Activated T-cell treated with anti-CD3 and anti-CD28 coated beads, Interleukin-2, amount 50 U/mL, for 1 hour (primary cell): ENCODE data around the gene MCM8.

Source experiments
- DNase-seq: peaks from one replicate; pipeline ENCODE4 v3.0.0-alpha.2; 2020

MCM8 gene

DNA sequence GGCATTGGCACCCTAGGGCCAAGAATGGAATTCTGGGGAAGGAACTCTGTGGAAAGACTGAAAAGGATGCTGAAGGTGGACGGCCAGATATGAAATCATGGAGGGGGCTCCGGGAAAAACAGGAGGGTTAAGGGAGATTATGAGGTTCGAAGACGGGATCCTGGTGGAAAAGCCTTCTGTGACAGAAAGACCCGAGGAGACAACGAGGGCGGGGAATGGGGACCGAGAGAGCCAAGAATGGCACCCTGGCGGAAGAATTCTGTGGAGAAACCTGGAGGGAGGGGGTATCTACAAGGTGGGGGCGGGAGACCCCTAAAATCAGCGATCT is 545 bp upstream of the MCM8 start:
- DNase-seq = no peak

DNA sequence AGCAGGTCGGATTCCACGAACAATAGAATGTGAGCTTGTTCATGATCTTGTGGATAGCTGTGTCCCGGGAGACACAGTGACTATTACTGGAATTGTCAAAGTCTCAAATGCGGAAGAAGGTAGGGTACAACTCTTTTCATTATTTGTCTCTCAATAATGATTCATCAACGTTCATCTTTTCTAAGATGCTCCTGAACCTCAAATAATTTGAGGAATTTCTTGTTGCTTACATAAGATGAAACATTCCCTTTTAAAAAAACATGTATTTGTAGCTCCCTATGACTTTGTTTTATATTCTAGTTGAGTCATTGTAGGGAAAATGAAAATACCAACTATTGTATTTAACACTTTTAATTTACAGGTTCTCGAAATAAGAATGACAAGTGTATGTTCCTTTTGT is 17.0 kb downstream of the MCM8 start:
- no peak for DNase-seq

DNA sequence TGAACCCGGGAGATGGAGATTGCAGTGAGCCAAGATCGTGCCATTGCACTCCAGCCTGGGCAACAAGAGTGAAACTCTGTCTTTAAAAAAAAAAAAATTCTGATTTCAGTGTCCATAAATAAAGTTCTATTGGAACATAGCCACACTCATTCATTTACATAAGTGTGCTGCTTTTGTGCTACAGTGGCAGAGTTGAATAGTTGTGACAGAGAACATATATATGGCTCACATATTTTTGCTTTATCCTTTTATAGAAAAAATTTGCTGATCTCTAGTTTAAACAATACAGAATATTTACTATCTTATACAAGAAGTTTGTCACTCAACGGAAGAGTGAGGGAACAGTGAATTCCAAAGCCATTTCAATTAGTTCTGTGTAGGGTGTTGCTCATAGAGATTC is 18.0 kb downstream of the MCM8 start:
- no peak for DNase-seq

DNA sequence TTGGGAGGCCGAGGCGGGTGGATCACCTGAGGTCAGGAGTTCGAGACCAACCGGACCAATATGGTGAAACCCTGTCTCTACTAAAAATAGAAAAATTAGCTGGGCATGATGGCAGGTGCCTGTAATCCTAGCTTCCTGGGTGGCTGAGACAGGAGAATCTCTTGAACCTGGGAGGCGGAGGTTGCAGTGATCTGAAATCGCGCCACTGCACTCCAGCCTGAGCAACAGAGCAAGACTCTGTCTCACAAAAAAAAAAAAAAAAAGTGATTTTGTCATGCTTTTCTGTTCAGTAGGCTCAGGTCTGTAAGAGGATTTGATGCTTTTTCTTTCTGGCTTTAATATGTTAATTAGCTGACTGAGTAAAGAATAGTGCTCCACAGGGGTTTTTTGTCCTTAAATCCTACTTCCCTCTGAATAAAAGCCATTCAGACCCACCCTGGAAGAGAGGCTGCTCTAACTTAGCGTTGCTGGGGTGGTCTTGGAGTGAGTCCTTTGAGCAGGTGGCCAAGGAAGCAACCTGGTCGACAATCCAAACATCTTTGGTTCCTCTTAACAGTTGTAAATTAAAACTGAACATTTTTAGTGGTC is 19.0 kb downstream of the MCM8 start:
- no peak for DNase-seq

DNA sequence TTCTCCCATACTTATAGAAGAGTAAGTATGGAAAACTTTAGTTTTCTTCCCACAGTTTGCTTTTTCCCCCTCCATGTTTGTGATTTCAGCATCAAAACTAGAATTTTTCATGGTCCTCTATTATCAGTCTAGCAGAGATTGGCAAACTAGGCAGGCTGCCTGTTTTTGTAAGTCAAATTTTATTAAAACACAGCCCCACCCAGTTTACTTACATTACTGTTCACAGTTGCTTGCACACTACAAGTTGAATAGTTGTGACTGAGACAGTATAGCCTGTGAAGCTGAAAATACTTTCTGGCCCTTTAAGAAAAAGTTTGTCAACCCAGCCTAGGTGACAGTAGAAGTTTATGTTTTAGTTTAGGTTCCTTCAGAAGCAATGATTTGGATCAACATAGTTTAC is 19.5 kb downstream of the MCM8 start:
- DNase-seq = no peak

DNA sequence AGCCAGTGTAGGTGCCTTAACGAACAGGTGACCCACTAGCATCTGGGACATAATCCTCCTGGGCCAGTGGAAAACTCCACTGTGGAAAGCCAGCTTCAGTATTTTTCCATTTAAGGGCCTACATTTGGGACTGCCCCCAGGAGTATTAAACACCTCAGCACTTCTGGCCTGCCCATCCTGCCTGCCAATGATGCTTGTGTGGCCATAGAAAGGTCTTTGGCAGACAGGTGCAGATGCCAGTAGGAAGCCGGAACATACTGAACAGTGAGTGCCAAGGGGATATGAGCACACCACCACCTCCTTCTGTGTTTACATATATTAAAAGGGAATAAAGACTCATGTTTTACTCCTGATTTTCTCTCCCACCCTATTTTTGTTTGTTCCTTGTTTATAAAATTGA is 19.9 kb downstream of the MCM8 start:
- no peak for DNase-seq

DNA sequence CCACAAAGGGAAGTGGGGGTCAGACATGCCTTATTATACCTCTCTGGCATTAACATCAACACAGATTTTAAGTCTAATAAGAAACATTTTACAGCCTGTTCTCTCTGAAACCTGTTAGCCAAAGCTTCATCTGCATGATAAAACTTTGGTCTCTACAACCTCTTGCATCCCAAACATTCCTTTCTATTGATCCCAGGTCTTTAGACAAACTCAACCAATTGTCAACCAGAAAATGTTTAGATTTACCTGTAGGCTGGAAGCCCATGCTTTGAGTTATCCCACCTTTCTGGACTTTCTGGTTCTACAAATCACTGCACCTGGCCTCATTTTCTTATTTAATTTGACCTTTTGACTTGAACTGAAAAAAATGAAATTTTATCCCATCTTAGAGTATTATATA is 20.8 kb downstream of the MCM8 start:
- no peak for DNase-seq

DNA sequence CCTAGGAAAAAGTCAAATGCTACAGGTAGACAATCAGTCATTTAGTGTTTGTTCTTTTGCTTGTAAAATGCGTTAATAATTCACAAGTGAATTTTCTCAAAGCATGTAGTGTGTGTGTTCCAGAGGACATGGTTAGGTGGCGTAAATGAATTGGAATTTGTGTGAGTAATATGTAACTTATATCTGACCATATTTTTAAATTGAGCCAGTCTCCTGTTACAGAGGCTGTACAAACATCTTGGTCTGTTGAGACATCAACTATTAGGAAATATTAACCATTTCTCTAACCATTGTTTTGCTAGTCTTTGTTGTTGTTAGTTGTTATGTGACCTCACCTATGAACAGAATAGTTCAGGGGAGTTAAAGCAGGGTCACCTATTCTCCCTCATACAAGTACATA is 22.7 kb downstream of the MCM8 start:
- DNase-seq = no peak

DNA sequence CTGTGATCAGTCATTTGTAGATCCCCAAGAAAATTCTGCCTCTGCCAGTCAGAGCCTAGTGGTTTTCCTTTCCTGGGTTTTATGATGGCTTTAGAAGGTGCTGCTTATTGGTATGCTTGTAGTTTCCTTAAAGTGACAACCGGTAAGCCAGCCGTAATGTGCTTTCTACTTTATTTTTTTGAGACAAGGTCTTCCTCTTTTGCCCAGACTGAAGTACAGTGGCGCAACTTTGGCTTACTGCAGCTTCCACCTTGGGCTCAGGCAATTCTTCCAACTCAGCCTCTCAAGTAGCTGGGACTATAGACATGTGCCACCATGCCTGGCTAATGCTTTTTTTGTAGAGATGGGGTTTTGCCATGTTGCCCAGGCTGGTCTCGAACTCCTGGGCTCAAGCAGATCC is 23.5 kb downstream of the MCM8 start:
- no peak for DNase-seq

DNA sequence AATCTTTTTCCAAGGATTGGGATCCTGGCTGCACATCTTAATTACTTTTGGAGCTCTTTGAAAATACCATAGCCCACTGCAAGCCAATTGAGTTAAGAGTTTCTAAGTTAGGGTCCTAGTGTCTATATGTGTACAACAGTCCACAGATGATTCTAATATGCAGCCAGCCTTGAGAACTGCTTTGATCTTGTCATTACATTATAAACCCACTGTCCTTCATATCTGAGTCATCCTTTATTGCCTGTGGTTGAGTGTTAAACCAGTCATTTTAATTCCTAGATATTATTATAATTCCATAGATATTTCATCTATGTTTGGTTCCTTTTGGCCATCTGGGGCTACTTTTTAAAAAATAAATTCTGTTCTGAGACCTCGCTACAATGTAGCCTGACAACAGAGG is 24.1 kb downstream of the MCM8 start:
- DNase-seq = no peak

DNA sequence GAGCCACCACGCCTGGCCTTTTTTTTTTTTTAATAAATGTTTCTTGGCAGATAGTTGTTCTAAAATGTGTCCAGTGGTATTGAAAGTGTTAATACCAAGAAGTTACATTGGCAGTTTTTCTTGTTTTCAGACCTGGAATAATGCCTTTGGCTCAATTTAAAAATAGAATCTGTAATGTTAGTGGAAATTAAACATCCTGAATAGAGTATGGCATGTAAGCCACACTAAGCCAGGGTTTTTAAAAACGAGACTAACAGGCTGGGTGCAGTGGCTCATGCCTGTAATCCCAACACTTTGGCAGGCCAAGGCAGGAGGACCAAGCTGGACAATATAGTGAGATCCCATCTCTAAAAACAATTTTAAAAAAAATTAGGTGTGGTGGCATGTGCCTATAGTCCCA is 25.3 kb downstream of the MCM8 start:
- no peak for DNase-seq

DNA sequence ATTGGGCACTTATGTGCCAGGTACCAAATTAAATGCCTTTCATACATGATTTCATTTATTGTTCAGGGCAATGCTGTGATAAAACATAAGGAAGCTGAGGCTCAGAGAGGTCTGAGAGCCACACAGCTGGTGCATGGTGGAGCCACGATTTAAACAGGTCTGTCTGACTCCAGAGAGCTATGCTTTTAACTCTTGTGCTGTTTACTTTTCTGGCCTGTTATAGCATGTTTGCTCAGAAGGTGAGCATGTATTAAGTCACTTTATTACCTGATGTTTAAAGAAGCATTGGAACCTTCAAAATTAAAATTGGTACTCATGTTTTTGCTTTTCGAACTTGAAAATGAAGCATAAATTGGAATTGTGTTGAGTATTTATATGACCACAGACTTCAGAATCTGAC is 26.8 kb downstream of the MCM8 start:
- DNase-seq = no peak

DNA sequence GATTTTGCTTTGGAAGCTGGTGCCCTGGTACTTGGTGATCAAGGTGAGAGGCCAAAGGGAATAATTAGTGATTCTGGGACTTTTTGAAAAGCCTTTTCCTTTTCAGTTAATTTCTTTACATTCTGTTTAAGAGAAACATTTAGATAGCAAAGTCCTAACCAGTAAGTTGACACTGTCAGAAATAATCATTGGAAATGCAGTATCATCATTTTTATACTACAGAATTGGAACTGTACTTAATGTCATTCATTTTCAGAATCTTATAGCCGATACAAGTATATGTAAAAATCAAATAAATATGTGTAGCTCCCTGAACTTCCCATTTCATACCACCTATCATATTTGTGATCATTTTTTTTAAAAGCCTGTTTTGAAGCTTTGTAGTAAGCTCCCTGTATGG is 27.5 kb downstream of the MCM8 start:
- no peak for DNase-seq

DNA sequence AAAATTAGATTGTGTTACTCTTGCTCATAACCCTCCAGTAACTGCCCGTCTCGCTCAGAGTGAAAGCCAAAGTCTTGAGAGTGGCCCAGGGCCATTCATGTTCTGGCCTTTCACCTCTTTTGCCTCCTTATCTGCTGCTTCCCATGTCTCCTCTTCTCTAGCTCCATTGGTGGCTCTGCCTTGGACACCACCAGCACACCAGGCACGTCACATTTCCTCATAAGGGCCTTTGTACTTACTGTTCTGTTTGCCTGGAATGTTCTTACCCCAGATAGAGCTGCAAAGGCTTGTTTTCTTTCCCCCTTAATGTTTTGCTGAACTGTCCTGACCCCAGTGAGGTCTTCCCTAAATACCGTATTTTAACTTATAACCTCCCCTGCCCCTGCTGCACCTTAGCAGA is 29.3 kb downstream of the MCM8 start:
- no peak for DNase-seq

DNA sequence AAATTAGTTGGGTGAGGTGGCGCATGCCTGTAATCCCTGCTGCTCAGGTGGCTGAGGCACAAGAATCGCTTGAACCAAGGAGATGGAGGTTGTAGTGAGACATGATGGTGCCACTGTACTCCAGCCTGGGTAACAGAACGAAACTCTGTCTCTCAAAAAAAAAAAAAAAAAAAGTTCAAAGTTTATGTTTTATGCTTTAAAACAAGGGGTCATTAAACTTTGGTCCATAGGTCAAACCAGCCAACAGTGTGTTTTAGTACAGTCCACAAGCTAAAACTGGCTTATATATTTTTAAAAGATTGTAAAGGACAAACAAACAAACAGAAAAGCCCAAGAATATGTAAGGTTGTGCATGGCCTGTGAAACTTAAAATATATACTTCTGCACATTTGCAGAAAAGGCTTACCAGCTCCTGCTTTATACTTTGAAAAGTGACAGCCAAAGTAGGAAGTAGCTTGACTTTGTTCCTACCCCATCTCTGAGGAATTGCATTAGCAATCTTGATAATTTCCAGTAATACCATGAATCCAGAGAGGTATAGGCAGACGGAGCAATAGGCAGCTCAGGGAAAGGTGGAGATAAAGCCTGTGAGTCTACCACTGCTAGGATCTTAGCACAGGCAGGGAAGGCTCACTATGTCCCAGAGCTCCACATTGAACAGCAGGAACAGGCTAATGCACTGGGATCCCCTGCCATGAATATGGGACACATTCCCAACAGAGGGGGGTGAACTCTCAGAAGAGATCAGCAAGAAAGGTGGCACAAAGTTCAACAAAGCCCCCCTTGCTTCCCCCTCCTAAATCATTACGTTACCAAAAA is 30.5 kb downstream of the MCM8 start:
- no peak for DNase-seq

DNA sequence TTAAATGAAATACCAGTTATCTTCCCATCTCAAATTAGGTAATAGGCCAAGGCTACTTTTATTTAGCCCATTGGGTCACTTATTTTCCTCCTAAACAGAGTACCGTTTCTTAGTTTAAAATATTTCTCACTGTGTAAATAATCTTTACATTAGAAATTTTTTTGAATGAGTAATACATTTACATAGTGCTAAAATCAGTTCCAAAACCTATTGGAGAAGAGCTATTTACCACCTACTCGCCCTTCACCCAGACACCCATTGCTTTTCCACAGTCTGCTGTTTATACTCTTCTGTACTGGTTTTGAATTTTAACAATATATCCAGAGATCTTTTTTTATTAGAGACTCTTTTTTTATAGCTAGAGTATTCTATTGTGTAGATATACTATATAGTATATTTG is 36.9 kb downstream of the MCM8 start:
- DNase-seq = no peak

DNA sequence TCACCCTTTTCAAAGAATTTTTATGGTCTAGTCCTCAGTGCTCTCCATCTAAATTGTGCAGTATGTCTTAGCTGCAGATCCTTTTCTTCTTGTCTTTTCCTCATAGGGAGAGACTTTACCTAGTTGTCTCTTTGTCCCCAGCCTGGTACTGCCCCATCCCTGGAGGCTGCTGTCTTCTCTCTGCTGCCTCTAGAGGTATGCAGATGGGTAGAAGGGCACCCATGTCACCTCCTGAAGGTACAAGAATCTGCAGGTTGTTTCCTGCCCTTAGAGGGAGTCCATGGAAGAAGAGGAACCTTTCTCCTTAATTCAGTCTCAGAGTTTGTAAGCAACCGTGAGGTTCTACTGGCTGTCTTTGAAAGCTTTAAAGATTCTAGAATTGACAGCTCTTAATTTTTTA is 39.1 kb downstream of the MCM8 start:
- no peak for DNase-seq

DNA sequence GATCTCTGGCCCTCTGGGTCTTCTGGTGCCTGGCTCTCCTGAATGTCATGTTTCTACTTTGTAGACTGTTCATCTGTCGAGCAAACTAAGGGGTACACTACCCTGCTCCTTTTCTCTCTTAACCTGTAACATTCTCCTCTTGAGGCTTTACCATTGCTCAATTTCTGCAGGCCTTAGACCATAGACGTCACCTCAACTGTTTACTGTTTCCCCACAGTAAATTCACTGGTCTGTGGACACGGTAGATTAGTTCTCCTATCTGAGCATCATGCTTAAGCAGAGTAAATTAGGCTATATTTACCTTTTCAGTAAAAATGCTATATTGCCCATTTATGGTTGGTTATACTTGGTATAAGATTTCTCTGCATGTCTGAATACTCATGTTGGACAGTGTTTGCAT is 40.5 kb downstream of the MCM8 start:
- DNase-seq = no peak

DNA sequence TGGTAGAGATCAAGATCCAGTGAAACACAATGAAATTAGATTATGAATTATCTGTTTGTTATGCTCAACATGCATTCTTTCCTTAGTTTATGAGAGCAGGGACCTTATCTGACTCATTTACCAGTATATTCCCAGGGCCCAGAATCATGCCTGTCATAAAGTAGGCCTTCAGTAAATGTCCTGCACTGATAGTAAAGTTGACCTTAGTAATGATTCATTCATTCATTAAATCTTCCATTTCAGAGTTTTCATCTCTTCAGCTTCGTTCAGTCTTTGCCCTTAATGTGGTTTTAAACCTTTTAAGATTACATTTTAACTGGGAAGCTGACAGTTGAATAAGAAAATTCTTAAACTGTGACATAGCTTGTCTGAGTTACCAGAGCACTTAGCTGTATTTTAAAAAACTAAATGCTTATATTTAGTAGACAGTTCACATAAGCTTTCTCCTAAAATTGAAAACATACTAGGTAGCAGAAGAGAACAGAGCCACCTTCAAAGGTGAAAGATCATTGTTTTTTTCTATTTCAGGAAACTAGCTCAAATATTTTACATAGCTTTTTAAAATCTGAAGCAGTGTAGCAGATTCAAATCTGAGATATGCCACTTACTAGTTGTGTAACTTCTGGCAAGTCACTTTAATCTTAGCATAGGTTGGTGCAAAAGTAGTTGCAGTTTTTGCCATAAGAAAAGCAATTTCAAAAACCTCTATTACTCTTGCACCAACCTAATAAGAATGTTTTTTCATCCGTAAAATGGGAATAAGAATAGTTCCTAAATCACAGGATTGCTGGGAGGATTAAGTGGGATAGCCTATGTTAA is 41.4 kb downstream of the MCM8 start:
- DNase-seq = no peak

DNA sequence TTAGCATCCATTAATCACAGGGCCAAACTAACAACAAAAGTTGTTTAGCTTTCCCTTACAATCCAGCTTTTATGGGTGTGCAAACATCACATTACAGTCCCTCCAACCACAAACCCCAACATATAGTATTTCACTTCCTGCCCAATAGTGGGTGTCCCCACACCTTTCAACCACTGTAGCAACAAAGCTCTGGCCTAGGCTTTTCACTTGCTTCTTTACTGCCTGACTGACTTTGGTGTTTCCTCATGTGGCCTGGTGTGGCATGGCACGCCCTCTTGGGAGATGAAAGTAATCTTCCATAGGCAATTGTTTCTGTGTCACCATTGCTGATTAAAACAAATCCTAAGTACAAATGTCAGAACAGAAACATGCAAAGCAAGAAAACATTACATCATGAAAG is 46.3 kb downstream of the MCM8 start:
- peak; percentile 22 for DNase-seq

DNA sequence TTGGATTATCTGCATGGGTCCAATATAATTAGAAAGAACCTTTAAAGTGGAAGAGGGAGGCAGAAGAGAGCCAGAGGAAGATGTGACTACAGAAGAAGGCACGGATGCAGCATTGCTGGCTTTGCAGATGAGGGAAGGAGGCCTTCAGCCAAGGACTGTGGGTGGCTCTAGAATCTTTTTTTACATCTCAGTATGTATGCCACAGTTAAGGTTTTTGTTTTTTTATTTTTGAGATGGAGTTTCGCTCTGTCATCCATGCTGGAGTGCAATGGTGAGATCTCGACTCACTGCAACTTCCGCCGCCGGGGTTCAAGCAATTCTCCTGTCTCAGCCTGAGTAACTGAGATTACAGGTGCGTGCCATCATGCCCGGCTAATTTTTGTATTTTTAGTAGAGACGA is 49.3 kb downstream of the MCM8 start:
- DNase-seq = no peak

DNA sequence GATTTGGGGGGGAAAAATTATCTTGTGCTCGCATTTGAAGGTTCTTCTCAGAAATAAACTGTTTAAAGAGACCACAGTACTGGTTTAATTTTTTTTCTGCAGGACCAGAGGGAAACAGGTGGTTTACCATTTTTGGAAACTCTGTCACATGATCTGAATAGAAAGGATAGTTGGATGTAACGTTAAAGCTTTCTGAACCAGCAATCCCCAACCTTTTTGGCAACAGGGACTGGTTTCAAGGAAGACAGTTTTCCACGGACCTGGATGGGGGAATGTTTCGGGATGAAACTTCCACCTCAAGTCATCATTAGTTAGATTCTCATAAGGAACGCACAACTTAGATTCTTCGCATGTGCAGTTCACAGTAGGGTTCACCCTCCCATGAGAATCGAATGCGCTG is 50.4 kb downstream of the MCM8 start:
- DNase-seq = no peak

DNA sequence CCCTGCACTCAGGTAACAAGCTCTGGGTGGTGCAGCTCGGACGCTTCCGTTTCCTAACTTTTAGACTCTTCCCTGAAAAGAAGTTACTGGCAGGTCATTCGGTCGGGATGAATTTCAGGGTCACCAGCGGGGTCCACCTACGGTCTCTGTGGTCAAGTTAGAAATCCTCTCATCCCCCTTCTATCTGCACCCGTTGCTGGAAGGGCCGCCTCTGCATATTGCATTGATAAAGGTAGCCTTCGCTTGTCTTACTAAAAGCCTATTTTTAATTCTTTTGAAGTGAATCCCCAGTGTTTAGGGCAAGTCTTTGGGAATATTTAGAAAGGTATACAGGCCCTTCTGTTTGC is 56.1 kb downstream of the MCM8 start:
- no peak for DNase-seq

DNA sequence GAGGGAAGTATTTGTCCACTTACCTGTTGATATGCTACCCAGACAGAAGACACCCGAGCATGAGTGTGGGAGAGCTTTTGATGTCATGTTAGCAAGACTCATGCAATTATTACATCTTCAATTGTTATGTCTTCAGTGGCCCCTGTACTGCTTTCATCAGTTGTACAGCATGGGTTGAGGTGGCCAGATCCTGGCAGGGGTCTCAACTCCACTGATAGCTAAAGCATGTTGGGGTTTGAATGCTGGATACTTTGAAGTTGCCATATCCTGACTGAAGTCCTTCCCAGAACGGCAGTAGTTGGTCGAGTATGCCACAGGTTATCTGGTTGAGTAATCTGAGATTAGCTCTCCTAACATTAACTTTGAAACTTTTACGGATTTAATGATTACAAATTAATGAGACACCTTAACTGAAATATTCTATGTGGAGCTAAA is 56.7 kb downstream of the MCM8 start:
- DNase-seq = no peak
